Duodenal mucosa (tissue), 2 donors: Measurements from ENCODE around the gene GRHL1.
"Not testable (repeated sequence)": the region's sequence is repeated elsewhere in the genome, so short reads cannot be mapped to it uniquely, and the experiment has no call there.

ENCODE experiments used
- H3K27ac ChIP-seq: one replicate; pipeline ENCODE4 v1.7.0; 2013; ENCODE audit warnings: low read depth, low read length
- H3K27me3 ChIP-seq, 2 donors: one replicate each; pipeline ENCODE4 v1.7.0; 2013; ENCODE audit warnings: low read length in 2 of 2, control low read depth in 1 of 2; ENCODE audit not compliant: insufficient read depth in 2 of 2, control insufficient read depth in 1 of 2
- H3K36me3 ChIP-seq, 2 donors: one replicate each; pipeline ENCODE4 v1.7.0; 2013; ENCODE audit warnings: low read length in 2 of 2, control low read depth in 1 of 2; ENCODE audit not compliant: insufficient read depth in 2 of 2, control insufficient read depth in 1 of 2
- H3K4me1 ChIP-seq, 2 donors: one replicate each; pipeline ENCODE4 v1.7.0; 2013; ENCODE audit warnings: low read length in 2 of 2, control low read depth in 1 of 2; ENCODE audit not compliant: insufficient read depth in 2 of 2, control insufficient read depth in 1 of 2
- H3K4me3 ChIP-seq, 2 donors: one replicate each; pipeline ENCODE4 v1.7.0; 2013; ENCODE audit warnings: low read length in 2 of 2, low read depth in 1 of 2
- H3K9ac ChIP-seq, 2 donors: one replicate each; pipeline ENCODE4 v1.7.0; 2013; ENCODE audit warnings: low read length in 2 of 2, low read depth in 1 of 2
- H3K9me3 ChIP-seq, 2 donors: one replicate each; pipeline ENCODE4 v1.7.0; 2013; ENCODE audit warnings: low read length in 2 of 2, control low read depth in 1 of 2; ENCODE audit not compliant: control insufficient read depth in 1 of 2

The GRHL1 gene

GRCh38 chr2:9927020-9927419 lies 24.5 kb upstream of the GRHL1 start:
- H3K4me1 ChIP-seq, H3K9me3 ChIP-seq, H3K27ac ChIP-seq, H3K4me3 ChIP-seq, H3K9ac ChIP-seq, H3K27me3 ChIP-seq, H3K36me3 ChIP-seq: not testable (repeated sequence)

- Histone ChIP-seq H3K9me3 (no peaks in the 10 kb centered on the region), H3K27me3 (no peaks in the 10 kb centered on the region), H3K4me3 (no peak overlapping the region), H3K9ac (no peak overlapping the region), H3K36me3 (peaks cover 0 to 8% of the 10 kb centered on the region in 2 donors), H3K4me1 (no peaks in the 10 kb centered on the region), H3K27ac (no peak overlapping the region)
Measured at GRCh38 chr2:9937258-9937657, 14.2 kb upstream of the GRHL1 start.

DNA sequence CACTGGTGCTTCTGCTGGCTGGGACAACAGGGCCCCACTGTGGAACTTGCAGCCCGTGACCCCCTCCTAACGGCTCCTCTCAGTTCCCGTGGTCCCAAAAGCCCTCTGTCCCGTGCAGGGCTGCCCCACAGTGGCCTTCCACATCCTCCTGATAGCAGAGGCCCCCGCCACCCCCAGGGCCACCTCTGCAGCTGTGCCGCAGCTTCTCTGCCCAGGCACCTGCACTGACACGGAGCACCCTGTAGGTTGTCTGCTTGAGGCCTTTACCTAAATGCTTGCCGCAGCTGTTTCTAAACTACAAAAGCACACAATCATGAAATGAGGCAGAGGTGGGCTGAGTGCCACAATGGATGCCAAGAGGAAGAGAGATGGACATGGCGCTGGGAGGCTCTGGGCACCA lies 13.5 kb upstream of the GRHL1 start:
- Histone ChIP-seq H3K36me3 (peaks cover 0 to 8% of the 10 kb centered on the region in 2 donors), H3K27ac (no peak overlapping the region), H3K9me3 (no peaks in the 10 kb centered on the region), H3K4me3 (no peak overlapping the region), H3K27me3 (no peaks in the 10 kb centered on the region), H3K9ac (no peak overlapping the region), H3K4me1 (no peaks in the 10 kb centered on the region)

GRCh38 chr2:9939587-9940485 lies 11.7 kb upstream of the GRHL1 start:
- Histone ChIP-seq H3K4me3 (no peak overlapping the region), H3K27ac (no peak overlapping the region), H3K27me3 (peaks cover 6 to 7% of the 10 kb centered on the region in 2 donors), H3K36me3 (peaks cover 0 to 3% of the 10 kb centered on the region in 2 donors), H3K9ac (no peak overlapping the region), H3K9me3 (no peaks in the 10 kb centered on the region), H3K4me1 (no peaks in the 10 kb centered on the region)

DNA sequence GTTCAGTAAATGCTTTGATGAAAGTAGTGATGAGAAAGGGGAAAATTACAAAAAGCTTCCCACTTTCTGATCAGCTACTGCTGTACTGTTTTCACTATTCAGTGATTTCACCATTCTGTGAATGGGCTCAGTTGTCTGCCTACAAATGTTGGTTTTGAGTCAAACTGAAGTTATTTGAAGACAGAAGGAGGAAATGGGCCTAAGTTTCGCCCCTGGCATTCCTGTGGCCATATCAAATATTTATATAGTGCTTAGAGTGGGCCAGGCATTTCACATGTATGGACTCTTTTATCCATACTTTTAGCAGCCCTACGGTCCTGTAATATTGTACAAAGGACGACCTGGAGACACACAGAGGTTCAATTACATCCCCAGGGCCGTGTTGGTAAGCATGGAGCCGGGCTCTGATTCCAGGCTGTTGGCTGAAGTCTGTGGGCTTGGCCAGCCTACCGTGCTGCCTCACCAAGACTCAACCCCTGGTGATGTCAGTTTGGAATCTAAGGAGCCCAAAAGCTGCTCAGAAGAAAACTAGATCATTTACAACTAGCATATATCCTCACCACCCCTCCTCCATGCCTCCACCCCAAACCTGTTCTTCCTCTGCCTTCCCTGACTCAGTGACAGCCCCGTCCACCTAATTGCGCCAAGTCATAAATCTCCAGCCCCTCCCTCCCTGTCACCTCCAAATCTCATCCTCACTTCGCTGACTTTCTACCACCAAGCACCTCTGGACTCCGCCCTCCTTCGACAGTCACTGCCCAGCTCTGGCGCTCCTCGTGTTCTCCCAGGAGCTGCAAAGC lies 10.1 kb upstream of the GRHL1 start:
- Histone ChIP-seq H3K4me1 (no peaks in the 10 kb centered on the region), H3K27me3 (peaks cover 10 to 21% of the 10 kb centered on the region in 2 donors), H3K9me3 (no peaks in the 10 kb centered on the region), H3K9ac (no peak overlapping the region), H3K36me3 (no peaks in the 10 kb centered on the region), H3K27ac (no peak overlapping the region), H3K4me3 (no peak overlapping the region)

DNA sequence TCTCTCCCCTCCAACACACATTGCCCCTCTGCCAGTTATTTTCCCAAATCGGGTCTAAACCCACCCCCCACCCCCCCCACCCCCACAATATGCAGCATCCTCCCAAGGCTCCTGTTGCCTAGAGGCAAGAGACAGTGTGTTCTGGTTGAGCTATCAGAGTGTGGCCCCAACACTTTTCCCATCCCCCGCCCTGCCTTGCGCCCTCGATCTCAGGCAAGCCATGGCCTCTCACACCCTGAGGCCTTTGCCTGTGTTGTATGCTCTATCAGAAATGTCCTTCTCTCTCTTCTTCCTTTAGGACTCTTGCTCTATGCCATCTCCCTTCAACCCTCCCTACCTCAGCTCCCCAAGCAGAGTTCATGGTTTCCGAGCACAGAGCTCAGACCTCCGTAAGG lies 9.5 kb upstream of the GRHL1 start:
- Histone ChIP-seq H3K9me3 (no peaks in the 10 kb centered on the region), H3K4me3 (no peak overlapping the region), H3K4me1 (no peaks in the 10 kb centered on the region), H3K36me3 (no peaks in the 10 kb centered on the region), H3K27ac (no peak overlapping the region), H3K9ac (no peak overlapping the region), H3K27me3 (peaks cover 10 to 21% of the 10 kb centered on the region in 2 donors)

DNA sequence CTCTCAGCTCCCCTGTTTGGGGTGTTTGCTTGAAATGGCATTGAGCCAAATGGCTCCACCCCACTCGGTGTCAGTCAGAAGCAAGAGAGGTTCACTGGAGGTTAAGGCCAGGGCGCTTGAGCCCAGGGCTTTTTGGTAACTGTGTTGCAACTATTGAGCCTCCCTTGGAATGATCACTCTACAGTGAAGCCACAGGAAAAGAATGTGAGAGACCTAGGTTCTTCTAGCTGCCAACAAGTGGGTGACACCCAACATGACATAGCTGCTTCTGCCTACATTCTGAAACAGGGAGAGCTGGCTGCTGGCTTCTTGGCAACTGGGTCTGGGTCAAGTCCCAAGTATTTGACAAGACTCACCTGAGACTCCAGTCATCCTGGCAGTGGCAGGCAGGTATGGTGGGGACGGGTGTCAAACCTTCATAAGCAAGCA lies 7.1 kb upstream of the GRHL1 start:
- Histone ChIP-seq H3K27ac (no peak overlapping the region), H3K9me3 (no peaks in the 10 kb centered on the region), H3K4me3 (no peak overlapping the region), H3K9ac (no peak overlapping the region), H3K27me3 (peaks cover 10 to 21% of the 10 kb centered on the region in 2 donors), H3K36me3 (no peaks in the 10 kb centered on the region), H3K4me1 (no peaks in the 10 kb centered on the region)

DNA sequence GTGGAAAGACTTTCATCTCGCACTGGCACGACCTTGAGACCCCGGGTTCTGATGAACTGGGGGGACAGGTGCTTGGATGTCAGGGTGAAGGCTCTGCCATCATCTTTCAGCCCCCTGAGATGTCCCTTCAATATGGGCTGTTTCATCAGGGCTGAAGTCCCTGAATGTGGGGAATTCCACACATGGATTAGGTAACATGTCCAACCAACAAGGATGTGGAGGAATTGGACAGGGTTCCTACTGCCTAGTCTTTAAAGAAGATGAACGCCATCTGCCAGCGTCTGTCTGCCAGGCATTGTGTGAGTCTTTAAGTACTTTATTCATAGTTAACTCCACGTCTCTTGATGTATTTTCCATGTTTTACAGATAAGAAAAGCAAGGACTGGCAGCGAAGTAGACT lies 5.9 kb upstream of the GRHL1 start:
- H3K36me3 ChIP-seq: no peaks in the 10 kb centered on the region
- H3K9ac ChIP-seq: no peak overlapping the region
- no peaks in the 10 kb centered on the region for H3K4me1 ChIP-seq
- H3K27me3 ChIP-seq: peaks cover 17 to 30% of the 10 kb centered on the region in 2 donors
- no peak overlapping the region for H3K27ac ChIP-seq
- H3K4me3 ChIP-seq: no peak overlapping the region
- H3K9me3 ChIP-seq: no peaks in the 10 kb centered on the region

- Histone ChIP-seq H3K4me3 (no peak overlapping the region), H3K27ac (no peak overlapping the region), H3K36me3 (no peaks in the 10 kb centered on the region), H3K9ac (no peak overlapping the region), H3K27me3 (peaks cover 17 to 30% of the 10 kb centered on the region in 2 donors), H3K9me3 (no peaks in the 10 kb centered on the region), H3K4me1 (no peaks in the 10 kb centered on the region)
Measured at GRCh38 chr2:9946076-9946475, 5.4 kb upstream of the GRHL1 start.

DNA sequence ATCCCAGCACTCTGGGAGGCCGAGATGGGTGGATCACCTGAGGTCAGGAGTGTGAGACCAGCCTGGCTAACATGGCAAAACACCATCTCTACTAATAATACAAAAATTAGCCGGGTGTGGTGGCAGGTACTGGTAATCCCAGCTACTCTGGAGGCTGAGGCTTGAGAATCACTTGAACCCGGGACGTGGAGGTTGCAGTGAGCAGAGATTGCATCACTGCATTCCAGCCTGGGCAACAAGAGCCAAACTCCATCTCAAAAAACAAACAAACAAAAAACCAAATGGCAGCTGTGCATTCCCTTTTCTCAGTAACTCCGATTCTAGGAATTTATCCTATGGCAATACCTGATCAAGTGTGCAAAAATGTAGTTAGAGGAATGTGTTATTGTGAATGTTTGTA lies 4.7 kb upstream of the GRHL1 start:
- no peak overlapping the region for H3K27ac ChIP-seq

More for the DNA sequence above, 4.7 kb upstream of the GRHL1 start:
- no peaks in the 10 kb centered on the region for H3K9me3 ChIP-seq
- H3K4me3 ChIP-seq: no peak overlapping the region
- H3K36me3 ChIP-seq: no peaks in the 10 kb centered on the region
- no peak overlapping the region for H3K9ac ChIP-seq
- no peaks in the 10 kb centered on the region for H3K4me1 ChIP-seq
- H3K27me3 ChIP-seq: peaks cover 17 to 30% of the 10 kb centered on the region in 2 donors
